Natural killer cell (primary cell): Measurements from ENCODE around the gene RAB3IP. TPM values are rescaled to one million over a fixed set of nuclear protein-coding genes. Genes with fewer than 3 reads are reported as not detected.

Source experiments
- ATAC-seq, 3 donors: fragments of 150-1000 bp in 2 of 3; fragments of 200-7000 bp in 1 of 3; cut with Tn5 transposase; 1 replicate in 1 of 3; 2 replicates in 2 of 3; pipeline ENCODE4 v1.10.0; 2021; ENCODE audit warnings: mild to moderate bottlenecking in 2 of 3, moderate library complexity in 2 of 3
- DNase-seq, 2 donors: peaks; one replicate each; pipeline versions ENCODE4 v3.0.0 to v3.0.0-alpha.2; 2013 to 2021; ENCODE audit warnings: mixed read lengths in 1 of 2
- H3K27ac ChIP-seq: one replicate; pipeline ENCODE4 v1.5.1; 2013; ENCODE audit warnings: mild to moderate bottlenecking, low read length
- H3K27me3 ChIP-seq: one replicate; pipeline ENCODE4 v1.6.1; 2013; ENCODE audit warnings: low read length; ENCODE audit not compliant: control insufficient read depth, insufficient read depth
- H3K36me3 ChIP-seq: one replicate; pipeline ENCODE4 v1.6.1; 2013; ENCODE audit warnings: low read length; ENCODE audit not compliant: control insufficient read depth, insufficient read depth
- H3K4me1 ChIP-seq: one replicate; pipeline ENCODE4 v1.6.1; 2013; ENCODE audit warnings: low read length; ENCODE audit not compliant: control insufficient read depth, insufficient read depth
- H3K4me3 ChIP-seq: one replicate; pipeline ENCODE4 v1.5.1; 2013; ENCODE audit warnings: low read length
- H3K9me3 ChIP-seq: one replicate; pipeline ENCODE4 v1.6.1; 2013; ENCODE audit warnings: low read length; ENCODE audit not compliant: control insufficient read depth, insufficient read depth
- H3K27ac Mint-ChIP-seq, 2 donors: one replicate each; pipeline ENCODE4 v1.8.0; 2022; ENCODE audit warnings: mild to moderate bottlenecking in 2 of 2, mixed read lengths in 2 of 2, moderate library complexity in 1 of 2
- H3K27me3 Mint-ChIP-seq, 2 donors: one replicate each; pipeline ENCODE4 v1.8.0; 2022; ENCODE audit warnings: low read depth in 2 of 2, mixed read lengths in 2 of 2
- H3K36me3 Mint-ChIP-seq: one replicate; pipeline ENCODE4 v1.8.0; 2022; ENCODE audit warnings: mixed read lengths
- H3K4me1 Mint-ChIP-seq, 2 donors: one replicate each; pipeline ENCODE4 v1.8.0; 2022; ENCODE audit warnings: mixed read lengths in 2 of 2
- H3K4me3 Mint-ChIP-seq: one replicate; pipeline ENCODE4 v1.8.0; 2022; ENCODE audit warnings: mild to moderate bottlenecking, moderate library complexity, mixed read lengths
- H3K9me3 Mint-ChIP-seq, 2 donors: one replicate each; pipeline ENCODE4 v1.8.0; 2022; ENCODE audit warnings: mixed read lengths in 2 of 2
- CTCF ChIP-seq: fragments of 200-600 bp; IDR thresholded peaks from one replicate; pipeline ENCODE4 v1.8.0; 2022; ENCODE audit warnings: antibody characterized with exemption
- WGBS: methylation state at CpG from one replicate; pipeline ENCODE4 v1.1.7; 2013; ENCODE audit warnings: missing lambda C conversion rate; ENCODE audit not compliant: insufficient coverage; 5-methylcytosine and 5-hydroxymethylcytosine counted together
- intact Hi-C: fragments of 100-400 bp; cut with micrococcal nuclease; formaldehyde crosslinking; loops from one replicate; pipeline ENCODE4 v1.14.2; 2022
- total RNA-seq, 4 donors: library from RNA; stranded (reverse); fragments of 120-200 nt in 1 of 4; gene quantifications; one replicate each; pipeline versions ENCODE4 v1.2.3 to v1.2.4, GENCODE V29; 2013 to 2022

Gene RAB3IP
- total RNA-seq, 3 donors from 2014 or later (not counting 1 experiment from before 2014, with no cell fraction given): 6.7 to 8.7 (median 8.5) TPM

GRCh38 chr12:69828897-69829296 lies 90.2 kb downstream of the RAB3IP start:
- no peaks in the 10 kb centered on the region for H3K36me3 ChIP-seq
- H3K27me3 Mint-ChIP-seq: peaks cover 27 to 35% of the 10 kb centered on the region in 2 donors
- 88% methylated on average over 3 of the region's 5 CpGs for WGBS
- no peaks in the 10 kb centered on the region for H3K36me3 Mint-ChIP-seq
- H3K4me3 ChIP-seq: no peak overlapping the region
- H3K4me1 Mint-ChIP-seq: no peaks in the 10 kb centered on the region
- TF ChIP-seq CTCF: no peak
- no peaks in the 10 kb centered on the region for H3K9me3 ChIP-seq
- H3K4me1 ChIP-seq: no peaks in the 10 kb centered on the region
- no peaks in the 10 kb centered on the region for H3K9me3 Mint-ChIP-seq
- H3K27me3 ChIP-seq: peaks cover 2% of the 10 kb centered on the region
- no peak overlapping the region for H3K27ac ChIP-seq
- H3K27ac Mint-ChIP-seq: no peak overlapping the region
- no peak overlapping the region for H3K4me3 Mint-ChIP-seq
- DNase-seq: no peak
- intact Hi-C loops: no loop called here
- no peak for ATAC-seq

GRCh38 chr12:69833696-69834095 lies 95.0 kb downstream of the RAB3IP start:
- no peaks in the 10 kb centered on the region for H3K27me3 ChIP-seq
- peaks cover 15 to 25% of the 10 kb centered on the region in 2 donors for H3K27me3 Mint-ChIP-seq
- no peaks in the 10 kb centered on the region for H3K36me3 Mint-ChIP-seq
- no peaks in the 10 kb centered on the region for H3K9me3 ChIP-seq
- DNase-seq (no peak), ATAC-seq (no peak)
- no peak for TF ChIP-seq CTCF
- no peak overlapping the region for H3K4me3 Mint-ChIP-seq
- H3K4me3 ChIP-seq: no peak overlapping the region
- H3K9me3 Mint-ChIP-seq: no peaks in the 10 kb centered on the region
- H3K27ac Mint-ChIP-seq: no peak overlapping the region
- WGBS: no CpG with 5 or more reads among the region's 2 CpGs
- H3K4me1 Mint-ChIP-seq: no peaks in the 10 kb centered on the region
- H3K36me3 ChIP-seq: no peaks in the 10 kb centered on the region
- intact Hi-C loops: no loop called here
- H3K4me1 ChIP-seq: no peaks in the 10 kb centered on the region
- no peak overlapping the region for H3K27ac ChIP-seq

- H3K27ac Mint-ChIP-seq: no peak overlapping the region
- TF ChIP-seq CTCF: no peak
- no peak overlapping the region for H3K27ac ChIP-seq
- ATAC-seq (no peak), DNase-seq (no peak)
- WGBS: 75% methylated on average over 1 of the region's 2 CpGs
- intact Hi-C loops: no loop called here
- peaks cover 14 to 21% of the 10 kb centered on the region in 2 donors for H3K27me3 Mint-ChIP-seq
- no peaks in the 10 kb centered on the region for H3K9me3 Mint-ChIP-seq
- H3K36me3 ChIP-seq: no peaks in the 10 kb centered on the region
- no peaks in the 10 kb centered on the region for H3K27me3 ChIP-seq
- no peaks in the 10 kb centered on the region for H3K4me1 ChIP-seq
- no peak overlapping the region for H3K4me3 Mint-ChIP-seq
- no peak overlapping the region for H3K4me3 ChIP-seq
- H3K4me1 Mint-ChIP-seq: no peaks in the 10 kb centered on the region
- H3K36me3 Mint-ChIP-seq: no peaks in the 10 kb centered on the region
- H3K9me3 ChIP-seq: no peaks in the 10 kb centered on the region
Measured at GRCh38 chr12:69834147-69834546, 95.5 kb downstream of the RAB3IP start.

GRCh38 chr12:69834576-69834975 lies 95.9 kb downstream of the RAB3IP start:
- Histone ChIP-seq H3K4me3 (no peak overlapping the region), H3K4me1 (no peaks in the 10 kb centered on the region), H3K36me3 (no peaks in the 10 kb centered on the region), H3K27ac (no peak overlapping the region), H3K27me3 (no peaks in the 10 kb centered on the region), H3K9me3 (no peaks in the 10 kb centered on the region)
- H3K4me1 Mint-ChIP-seq: no peaks in the 10 kb centered on the region
- DNase-seq (no peak), ATAC-seq (no peak)
- no peak for TF ChIP-seq CTCF
- peaks cover 11 to 17% of the 10 kb centered on the region in 2 donors for H3K27me3 Mint-ChIP-seq
- no peaks in the 10 kb centered on the region for H3K9me3 Mint-ChIP-seq
- intact Hi-C loops: no loop called here
- no peak overlapping the region for H3K4me3 Mint-ChIP-seq
- H3K36me3 Mint-ChIP-seq: no peaks in the 10 kb centered on the region
- H3K27ac Mint-ChIP-seq: no peak overlapping the region
